Hematopoietic multipotent progenitor cell treated with erythropoietin and hydrocortisone succinate and interleukin-3 and kit ligand, for 8 days (in vitro differentiated cells): ENCODE results near the gene R3HCC1L.
"Not testable (repeated sequence)": the region's sequence is repeated elsewhere in the genome, so short reads cannot be mapped to it uniquely, and the experiment has no call there.

Experiments used
- DNase-seq: peaks from one replicate; pipeline ENCODE4 v3.0.0-alpha.2; 2015

R3HCC1L gene

DNA sequence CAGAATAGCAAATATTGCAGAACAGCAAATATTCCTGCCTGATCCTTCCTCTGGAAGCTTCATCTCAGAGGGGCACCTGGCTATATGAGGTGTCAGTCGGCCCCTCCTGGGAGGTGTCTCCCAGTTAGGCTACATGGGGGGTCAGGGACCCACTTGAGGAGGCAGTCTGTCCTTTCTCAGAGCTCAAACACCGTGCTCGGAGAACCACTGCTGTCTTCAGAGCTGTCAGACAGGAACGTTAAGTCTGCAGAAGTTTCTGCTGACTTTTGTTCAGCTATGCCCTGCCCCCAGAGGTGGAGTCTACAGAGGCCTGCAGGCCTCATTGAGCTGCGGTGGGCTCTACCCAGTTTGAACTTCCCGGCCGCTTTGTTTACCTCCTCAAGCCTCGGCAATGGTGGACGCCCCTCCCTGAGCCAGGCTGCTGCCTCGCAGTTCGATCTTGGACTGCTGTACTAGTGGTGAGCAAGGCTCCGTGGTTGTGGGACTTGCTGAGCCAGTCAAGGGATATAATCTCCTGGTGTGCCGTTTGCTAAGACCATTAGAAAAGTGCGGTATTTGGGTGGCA, 48.0 kb downstream of the R3HCC1L start:
- not testable (repeated sequence) for DNase-seq

DNA sequence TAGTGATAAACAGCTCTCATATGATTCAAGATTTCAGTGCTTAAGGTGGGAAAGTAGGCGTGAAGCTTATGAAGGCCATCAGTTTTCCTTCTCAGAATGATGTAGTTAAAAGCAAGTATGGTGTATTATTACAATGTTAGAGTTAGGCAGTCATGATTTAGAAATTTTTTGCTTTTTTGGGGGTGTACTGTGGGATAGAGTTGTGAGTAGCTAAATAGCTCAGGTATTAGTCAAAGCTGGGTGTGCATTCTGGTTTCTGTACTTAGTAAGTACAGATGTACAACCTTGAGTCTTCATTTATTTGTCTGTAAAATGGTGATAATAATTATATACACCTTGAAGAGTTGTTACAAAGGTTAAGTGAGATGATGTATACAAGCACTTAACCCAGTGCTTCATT, 52.2 kb downstream of the R3HCC1L start:
- DNase-seq = no peak

DNA sequence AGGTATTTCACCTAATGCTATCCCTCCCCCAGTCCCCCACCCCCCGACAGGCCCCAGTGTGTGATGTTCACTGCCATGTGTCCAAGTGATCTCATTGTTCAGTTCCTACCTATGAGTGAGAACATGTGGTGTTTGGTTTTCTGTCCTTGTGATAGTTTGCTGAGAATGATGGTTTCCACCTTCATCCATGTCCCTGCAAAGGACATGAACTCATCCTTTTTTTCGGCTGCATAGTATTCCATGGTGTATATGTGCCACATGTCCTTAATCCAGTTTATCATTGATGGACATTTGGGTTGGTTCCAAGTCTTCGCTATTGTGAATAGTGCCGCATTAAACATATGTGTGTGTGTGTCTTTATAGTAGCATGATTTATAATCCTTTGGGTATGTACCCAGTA, 56.3 kb downstream of the R3HCC1L start:
- not testable (repeated sequence) for DNase-seq

DNA sequence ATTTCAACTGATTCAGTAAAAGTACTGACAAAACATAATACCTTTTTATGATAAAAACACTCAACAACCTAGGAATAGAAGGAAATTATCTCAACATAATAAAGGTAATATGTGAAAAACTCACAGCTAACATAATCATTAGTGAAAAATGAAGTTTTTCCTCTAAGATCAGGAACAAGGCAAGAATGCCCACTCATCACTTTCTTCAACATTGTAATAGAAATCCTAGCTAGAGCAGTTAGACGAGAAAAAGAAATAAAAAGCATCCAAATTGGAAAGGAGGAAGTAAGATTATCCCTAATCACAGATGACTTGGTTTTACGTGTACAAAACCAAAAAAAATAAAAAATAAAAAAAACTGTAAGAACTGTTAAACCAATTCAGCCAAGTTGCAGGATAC, 58.6 kb downstream of the R3HCC1L start:
- DNase-seq = no peak

DNA sequence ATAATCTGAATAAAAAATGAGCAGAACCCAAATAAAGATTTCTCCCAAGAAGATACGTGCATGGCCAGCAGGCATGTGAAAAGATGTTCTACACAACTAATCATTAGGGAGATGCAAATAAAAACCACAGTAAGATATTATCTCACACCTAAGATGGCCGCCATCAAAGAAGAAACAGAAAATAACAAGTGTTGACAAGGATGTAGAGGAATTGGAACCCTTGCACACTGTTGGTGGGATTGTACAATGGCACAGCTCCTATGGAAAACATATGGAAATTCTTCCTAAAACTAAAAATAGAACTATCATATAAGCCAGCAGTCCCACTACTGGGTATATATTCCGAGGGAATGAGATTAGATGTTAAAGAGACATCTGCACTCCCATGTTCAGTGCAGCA, 60.2 kb downstream of the R3HCC1L start:
- DNase-seq = no peak

DNA sequence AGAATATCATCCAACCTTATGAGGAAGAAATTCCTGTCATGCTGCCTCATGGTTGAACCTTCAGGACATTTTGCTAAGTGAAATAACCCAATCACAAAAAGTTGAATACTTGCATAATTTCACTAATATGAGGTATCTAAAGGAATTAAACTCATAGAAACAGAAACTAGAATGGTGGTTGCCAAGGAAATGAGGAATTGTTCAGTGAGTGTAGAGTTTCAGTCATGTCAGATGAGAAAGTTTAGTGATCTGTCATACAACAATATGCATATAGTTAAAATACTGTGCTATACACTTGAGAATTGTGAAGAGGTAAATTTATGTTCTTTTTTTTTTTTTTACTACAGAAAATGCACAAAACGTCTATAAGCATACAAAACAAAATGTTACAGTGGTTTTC, 60.7 kb downstream of the R3HCC1L start:
- DNase-seq = no peak

DNA sequence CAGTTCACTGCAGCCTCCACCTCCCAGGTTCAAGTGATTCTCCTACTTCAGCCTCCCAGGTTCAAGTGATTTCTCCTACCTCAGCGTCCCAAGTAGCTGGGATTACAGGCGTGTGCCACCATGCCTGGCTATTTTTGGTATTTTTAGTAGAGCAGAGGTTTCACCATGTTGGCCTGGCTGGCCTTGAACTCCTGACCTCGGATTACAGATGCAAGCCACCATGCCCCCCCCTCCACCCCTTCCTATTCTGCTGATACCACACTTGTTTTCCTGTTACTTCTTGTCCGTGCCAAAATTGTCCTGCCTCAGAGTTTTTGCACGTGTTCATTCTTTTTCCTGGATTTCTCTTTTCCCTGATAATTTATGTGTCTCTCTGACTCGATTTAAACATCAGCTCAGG, 62.5 kb downstream of the R3HCC1L start:
- DNase-seq = no peak

DNA sequence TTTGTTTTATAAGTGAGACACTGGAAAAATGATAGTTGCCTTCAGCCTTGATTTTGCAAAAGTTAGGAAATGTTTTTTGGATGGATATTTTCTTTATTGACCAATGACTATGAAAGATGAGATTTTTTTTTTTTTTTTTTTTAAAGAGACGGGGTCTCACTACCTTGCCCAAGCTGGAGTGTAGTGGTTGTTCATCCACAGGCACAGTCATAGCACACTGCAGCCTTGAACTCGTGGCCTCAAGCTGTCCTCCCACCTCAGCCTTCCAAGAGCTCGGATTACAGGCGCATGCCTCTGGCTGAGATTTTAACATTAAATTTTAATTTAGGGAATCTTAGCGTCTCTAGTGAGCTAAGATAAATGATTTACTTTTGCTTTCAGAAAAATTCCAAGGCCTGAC, 67.3 kb downstream of the R3HCC1L start:
- DNase-seq = no peak

DNA sequence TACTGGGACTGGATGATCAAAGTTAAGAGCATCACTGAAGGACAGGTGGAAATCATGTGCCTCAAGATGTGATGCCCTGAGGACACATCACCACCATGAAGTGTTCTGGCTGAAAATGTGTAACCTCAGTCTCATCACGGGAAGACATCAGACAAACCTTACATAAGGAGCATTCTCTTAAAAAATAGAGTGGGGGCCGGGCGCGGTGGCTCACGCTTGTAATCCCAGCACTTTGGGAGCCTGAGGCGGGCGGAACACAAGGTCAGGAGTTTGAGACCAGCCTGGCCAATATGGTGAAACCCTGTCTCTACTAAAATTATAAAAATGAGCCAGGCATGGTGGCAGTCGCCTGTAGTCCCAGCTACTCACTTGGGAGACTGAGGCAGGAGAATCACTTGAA, 67.9 kb downstream of the R3HCC1L start:
- no peak for DNase-seq

DNA sequence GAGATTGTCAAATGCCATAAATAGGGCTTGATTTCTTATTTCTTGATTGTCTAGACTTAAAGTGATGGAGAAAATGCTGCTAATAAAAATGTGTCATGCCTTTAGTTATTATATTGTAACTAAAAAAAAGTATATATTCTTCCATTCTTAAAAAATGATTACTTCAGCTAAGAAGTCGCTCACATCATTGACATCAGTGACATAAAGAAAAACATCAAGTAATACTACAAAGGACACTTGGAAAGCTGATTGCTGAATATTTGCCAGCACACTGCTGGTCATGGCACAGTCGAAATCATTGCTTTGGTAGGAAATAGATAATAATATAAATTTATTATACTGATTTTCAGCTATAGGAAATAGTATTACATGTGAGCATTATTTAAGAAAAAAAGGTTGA, 70.9 kb downstream of the R3HCC1L start:
- DNase-seq = no peak

DNA sequence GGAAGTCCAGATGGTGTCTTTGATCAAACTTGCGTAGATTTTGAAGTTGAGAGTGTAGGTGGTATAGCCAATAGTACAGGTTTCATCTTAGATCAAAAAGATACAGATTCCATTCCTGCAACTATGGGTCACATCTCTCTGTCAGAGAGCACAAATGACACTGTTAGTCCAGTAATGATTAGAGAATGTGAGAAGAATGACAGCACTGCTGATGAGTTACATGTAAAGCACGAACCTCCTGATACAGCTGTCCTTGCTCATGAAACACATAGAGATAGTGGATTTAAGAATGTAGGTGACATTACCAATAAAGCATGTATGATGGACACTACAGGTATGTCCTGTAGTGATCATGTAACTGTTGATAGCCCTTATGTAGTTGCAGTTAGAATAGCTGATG, 74.5 kb downstream of the R3HCC1L start:
- no peak for DNase-seq

DNA sequence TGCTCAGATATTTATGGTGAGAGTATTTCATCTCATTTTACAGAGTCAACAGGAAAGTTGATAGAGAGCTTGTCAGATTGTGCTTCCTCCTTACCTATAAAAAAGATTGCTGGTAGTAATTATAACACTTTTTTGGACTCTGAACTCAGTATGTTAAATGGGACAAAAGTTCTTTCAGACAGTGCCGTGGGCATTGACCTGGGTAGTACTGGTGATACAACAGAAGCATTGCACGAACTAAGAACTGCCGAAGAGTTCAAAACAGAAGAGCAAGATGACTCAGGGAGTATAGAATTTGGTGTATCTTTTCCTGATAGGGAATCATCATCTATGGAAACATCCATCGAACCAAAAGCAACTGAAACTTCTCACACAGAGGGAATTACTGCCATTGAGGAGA, 75.0 kb downstream of the R3HCC1L start:
- DNase-seq = no peak

DNA sequence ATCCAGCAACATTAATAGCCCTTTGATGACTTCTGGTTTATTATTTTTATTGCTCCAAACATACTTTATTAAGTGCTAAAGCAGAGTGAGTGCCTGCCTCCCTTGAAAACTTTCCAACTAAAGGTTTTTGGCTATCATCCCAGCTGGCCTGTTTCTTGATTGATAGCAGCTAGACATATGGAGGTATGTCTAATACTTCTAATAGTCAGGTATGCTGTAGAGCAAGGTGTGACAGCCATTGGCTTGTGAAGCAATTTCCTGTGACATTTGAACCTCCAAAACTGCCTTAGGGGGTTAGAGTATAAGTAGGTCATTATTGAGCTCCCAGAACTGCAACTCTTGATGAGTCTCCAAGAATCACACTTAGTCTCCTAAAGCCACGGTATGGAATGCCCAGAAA, 77.7 kb downstream of the R3HCC1L start:
- DNase-seq = peak; percentile 21

DNA sequence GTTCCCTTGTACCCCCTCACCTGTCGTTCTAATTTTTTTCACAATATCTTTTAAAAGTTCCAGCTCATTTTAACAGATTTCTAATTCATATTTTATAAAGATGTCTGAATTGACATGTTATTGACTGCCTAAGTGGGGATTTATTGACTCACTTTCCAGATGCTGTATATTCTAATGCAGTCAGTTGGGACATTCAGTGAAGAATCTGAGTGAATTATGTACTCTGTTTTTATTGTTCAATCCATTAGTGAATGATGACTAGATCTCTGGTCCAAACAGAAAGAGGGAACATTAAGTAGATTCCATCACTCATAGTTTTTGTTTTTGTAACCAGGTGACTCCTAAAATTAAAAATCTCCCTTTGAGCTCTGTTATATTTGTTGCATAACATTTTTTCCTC, 79.3 kb downstream of the R3HCC1L start:
- DNase-seq = no peak

DNA sequence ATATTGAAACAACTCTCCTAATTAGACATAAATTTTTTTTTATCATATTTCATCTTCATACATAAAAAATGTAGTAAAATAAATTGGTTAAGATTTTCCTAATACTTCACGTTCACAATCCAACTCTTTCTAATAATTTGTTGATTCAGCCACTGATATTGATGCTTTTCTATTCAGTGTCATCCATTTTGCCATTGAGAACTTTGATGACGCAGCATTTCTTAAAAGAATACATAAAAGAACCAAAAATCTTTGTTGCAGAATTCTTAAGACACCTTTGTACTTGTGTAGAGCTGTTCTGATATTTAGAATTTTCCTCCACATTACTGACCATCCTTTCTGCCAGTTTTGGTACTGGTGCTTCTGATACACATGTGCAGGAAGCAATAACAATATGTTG, 80.9 kb downstream of the R3HCC1L start:
- DNase-seq = no peak

DNA sequence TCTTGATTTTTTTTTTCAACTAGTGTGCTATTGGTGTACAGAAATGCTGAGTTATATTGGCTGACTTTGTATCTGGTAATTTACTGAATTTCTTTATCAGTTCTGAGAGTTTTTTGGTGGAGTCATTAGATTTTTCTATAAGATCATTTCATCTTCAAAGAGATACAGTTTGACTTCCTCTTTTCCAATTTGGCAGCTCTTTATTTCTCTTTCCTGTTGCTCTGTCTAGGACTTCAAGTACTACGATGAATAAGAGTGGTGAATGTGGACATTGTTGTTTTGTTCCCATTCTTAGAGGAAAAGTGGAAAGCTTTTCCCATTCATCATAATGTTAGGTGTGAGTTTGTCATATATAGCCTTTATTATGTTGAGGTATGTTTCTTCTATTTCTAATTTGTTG, 83.3 kb downstream of the R3HCC1L start:
- DNase-seq = no peak

DNA sequence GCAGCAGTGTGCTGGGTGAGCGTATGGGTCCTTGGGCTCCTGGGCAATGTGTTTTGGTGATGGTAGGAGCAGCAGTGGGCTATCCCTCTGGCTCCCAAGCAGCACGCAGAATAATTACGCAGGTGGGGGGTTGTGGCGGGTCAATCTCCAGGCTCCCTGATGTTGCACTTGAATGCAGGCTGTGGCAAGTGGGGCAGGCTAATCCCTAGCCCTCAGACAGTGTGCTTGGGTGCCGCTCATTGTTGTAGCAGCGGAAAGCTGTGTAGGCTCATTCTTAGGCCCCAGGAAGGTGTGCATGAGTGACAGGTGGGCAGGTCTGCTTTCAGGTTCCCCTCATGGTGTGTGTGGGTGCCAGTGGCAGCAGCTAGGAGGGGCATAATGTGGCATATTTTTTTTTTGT, 89.4 kb downstream of the R3HCC1L start:
- DNase-seq = no peak

DNA sequence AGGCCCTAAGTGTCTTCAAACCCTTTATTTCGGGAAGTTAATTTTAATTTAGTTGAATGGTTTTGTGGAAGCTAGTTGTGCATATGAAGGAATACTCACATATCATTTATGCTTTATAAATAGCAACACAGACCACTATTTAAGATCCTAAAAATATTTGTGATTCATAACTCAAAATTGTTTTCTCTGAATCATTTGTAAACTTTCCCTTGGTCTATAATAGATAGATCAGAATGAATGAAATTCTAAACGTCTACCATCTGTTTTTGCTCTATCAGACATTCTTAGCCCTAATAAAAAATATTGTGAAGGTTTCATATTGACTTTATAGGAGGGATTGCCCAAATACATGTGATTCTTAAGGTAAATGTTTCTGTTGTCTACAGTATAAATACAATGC, 90.1 kb downstream of the R3HCC1L start:
- no peak for DNase-seq

DNA sequence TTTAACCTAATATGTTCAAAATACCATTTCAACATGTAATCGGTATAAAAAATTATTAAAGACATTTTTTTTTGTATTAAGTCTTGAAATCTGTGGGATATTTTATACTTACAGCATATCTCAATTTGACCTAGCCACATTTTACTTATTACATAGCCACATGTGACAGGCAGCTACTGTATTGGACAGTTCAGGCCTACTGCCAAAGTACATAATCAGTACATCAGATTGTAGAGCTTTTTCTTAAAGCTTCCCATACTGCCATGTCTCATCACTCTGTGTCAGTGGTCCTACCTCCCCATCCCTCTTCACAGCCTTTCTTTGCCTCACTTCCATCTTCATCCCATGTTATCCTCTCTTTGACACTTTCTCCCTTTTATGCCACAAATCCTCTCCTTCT, 90.5 kb downstream of the R3HCC1L start:
- DNase-seq = peak; percentile 45

DNA sequence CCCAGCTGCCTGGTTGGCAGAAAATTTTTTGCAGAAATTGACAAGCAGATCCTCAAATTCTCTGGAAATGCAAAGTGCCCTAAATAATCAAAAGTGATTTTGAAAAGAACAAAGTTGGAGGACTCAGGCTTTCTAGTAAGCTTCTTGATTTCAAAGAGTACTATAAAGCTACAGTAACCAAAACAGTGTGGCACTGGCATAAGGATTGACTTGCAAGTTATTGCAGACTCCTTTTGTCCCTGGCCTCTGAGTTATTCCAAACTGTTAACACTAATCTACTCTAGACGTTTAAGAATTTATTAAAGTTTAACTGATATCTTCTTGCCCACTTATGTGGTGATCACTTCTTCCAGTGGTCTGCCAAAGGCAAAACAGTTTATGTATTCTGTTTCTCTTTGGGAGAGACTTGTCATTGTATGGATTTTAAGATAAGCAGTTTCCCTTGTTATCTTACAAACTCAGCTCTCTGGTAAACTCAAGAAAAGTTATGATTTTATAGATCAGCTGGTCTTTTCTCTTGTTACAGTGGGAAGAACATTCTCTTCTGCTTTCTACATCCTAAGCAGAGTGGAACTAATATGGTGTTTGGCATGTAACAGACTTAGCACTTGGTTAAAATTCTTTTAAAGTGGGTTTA, 92.2 kb downstream of the R3HCC1L start:
- DNase-seq = peak; percentile 88

DNA sequence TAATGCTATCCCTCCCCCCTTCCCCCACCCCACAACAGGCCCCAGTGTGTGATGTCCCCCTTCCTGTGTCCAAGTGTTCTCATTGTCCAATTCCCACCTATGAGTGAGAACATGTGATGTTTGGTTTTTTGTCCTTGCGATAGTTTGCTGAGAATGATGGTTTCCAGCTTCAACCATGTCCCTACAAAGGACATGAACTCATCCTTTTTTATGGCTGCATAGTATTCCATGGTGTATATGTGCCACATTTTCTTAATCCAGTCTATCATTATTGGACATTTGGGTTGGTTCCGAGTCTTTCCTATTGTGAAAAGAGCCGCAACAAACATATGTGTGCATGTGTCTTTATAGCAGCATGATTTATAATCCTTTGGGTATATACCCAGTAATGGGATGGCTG, 93.3 kb downstream of the R3HCC1L start:
- DNase-seq = not testable (repeated sequence)

DNA sequence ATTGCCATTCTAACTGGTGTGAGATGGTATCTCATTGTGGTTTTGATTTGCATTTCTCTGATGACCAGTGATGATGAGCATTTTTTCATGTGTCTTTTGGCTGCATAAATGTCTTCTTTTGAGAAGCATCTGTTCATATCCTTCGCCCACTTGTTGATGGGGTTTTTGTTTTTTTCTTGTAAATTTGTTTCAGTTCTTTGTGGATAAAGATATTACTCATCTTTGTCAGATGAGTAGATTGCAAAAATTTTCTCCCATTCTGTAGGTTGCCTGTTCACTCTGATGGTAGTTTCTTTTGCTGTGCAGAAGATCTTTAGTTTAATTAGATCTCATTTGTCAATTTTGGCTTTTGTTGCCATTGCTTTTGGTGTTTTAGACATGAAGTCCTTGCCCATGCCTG, 93.8 kb downstream of the R3HCC1L start:
- not testable (repeated sequence) for DNase-seq

DNA sequence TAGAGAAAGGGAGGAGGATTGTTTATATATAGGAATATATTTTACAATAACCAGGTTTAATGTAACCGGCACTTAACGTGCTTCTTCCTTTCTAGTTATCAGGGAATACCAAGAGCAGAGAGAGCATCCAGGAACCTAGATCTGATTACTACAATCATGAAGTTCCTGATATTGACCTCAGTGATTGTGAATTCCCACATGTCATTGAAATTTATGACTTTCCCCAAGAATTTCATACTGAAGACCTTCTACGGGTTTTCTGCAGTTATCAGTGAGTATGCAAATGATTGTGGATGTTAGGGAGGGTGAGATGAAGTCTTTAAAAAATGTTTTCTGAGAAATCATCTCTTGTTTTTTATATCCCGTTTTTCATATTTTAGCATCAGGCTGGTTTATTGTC, 97.0 kb downstream of the R3HCC1L start:
- no peak for DNase-seq

DNA sequence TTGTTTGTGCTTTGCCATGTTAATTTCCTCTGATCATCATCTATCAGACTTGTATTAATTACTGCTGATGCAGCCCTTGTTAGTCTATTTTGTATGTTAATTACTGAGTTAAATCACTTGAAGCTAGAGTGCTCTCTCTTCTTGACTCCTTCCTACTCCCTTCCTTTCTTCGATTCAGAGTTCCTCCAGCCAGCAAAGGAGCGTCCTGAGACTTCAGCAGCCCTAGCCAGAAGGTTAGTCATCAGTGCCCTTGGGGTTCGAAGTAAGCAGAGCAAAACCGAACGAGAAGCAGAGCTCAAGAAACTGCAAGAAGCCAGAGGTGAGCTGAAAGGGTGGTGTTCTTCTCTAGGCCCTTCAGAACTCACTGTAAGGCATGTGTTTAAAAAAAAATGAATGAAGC, 101.4 kb downstream of the R3HCC1L start:
- no peak for DNase-seq

DNA sequence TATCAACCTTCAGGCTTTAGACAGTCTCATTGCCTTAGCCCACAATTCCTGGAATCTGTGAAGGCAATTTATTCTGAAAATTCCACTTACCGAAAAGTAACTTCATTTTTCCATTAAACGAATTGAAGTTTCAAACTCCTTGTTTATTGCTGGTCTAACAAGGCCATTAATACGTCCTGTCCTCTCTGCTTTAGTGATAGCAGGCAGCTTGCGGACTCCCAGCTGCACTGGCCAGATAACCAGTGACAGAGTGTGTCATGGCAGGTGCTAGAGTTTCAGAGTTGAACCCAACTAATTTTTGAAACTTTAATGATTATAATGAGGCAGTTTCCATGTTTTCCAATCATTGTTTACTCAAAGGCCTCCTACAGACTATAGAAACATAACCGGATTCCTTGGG, 102.4 kb downstream of the R3HCC1L start:
- DNase-seq = peak; percentile 93
